Panc1 (cell line): ENCODE results near the gene AAMP. TPM values are rescaled to one million over a fixed set of nuclear protein-coding genes. Genes with fewer than 3 reads are reported as not detected.

Experiments used
- ATAC-seq: fragments of 200-7000 bp; cut with Tn5 transposase; 2 replicates; pipeline ENCODE4 v1.9.1; 2020; ENCODE audit warnings: mild to moderate bottlenecking, moderate library complexity
- BruUV-seq: library from RNA; stranded (reverse); fragments of 400-500 nt; replicated peaks from 2 replicates; lab custom pipeline; 2021; lab: Mats Ljungman, UMichigan
- CTCF ChIA-PET: fragments of 300-600 bp; sonication (Branson Sonifier 250); formaldehyde crosslinking; loops from one replicate; lab custom pipeline; 2022; ENCODE audit warnings: antibody characterized with exemption; lab: Charles Lee
- POLR2A ChIA-PET: fragments of 300-600 bp; sonication (Branson Sonifier 250); formaldehyde crosslinking; loops from one replicate; lab custom pipeline; 2022; ENCODE audit warnings: antibody characterized with exemption; lab: Charles Lee
- DNase-seq: peaks from one replicate; pipeline ENCODE4 v3.0.0-alpha.2; 2010; ENCODE audit warnings: low read depth, low spot score
- H3K27ac ChIP-seq: 2 replicates; pipeline ENCODE4 v1.5.1; 2011; ENCODE audit warnings: mild to moderate bottlenecking, low read length, inconsistent platforms
- H3K27me3 ChIP-seq: fragments of 200-500 bp; sonication (Bioruptor generic); 2 replicates; pipeline ENCODE4 v1.6.0; 2014; ENCODE audit warnings: low read length, inconsistent platforms; ENCODE audit not compliant: control insufficient read depth, insufficient read depth
- H3K36me3 ChIP-seq: fragments of 200-500 bp; sonication (Bioruptor generic); 2 replicates; pipeline ENCODE4 v1.5.1; 2014; ENCODE audit warnings: inconsistent platforms, mild to moderate bottlenecking, low read length, moderate library complexity; ENCODE audit not compliant: control insufficient read depth, insufficient read depth
- H3K4me1 ChIP-seq: 2 replicates; pipeline ENCODE4 v1.5.1; 2011; ENCODE audit warnings: inconsistent platforms, mild to moderate bottlenecking, low read length, moderate library complexity; ENCODE audit not compliant: control insufficient read depth, insufficient read depth
- H3K4me3 ChIP-seq, 2 experiments: 2 replicates each; pipeline ENCODE4 v1.5.1; 2011 to 2012; ENCODE audit warnings: low read depth in 2 of 2, low read length in 2 of 2, mild to moderate bottlenecking in 2 of 2, inconsistent platforms in 1 of 2, moderate library complexity in 1 of 2
- H3K9me3 ChIP-seq: fragments of 200-500 bp; sonication (Bioruptor generic); 2 replicates; pipeline ENCODE4 v1.5.1; 2014; ENCODE audit warnings: low read depth, mild to moderate bottlenecking, inconsistent platforms, low read length, moderate library complexity; ENCODE audit not compliant: control insufficient read depth, insufficient read depth
- POLR2AphosphoS5 ChIP-seq: IDR thresholded peaks from 2 replicates; pipeline ENCODE4 v1.6.1; 2012; ENCODE audit warnings: mild to moderate bottlenecking, low read depth, low read length, moderate library complexity
- SIN3A ChIP-seq: IDR thresholded peaks from 2 replicates; pipeline ENCODE4 v1.6.1; 2012; ENCODE audit warnings: low read depth, mild to moderate bottlenecking, low read length, moderate library complexity, borderline replicate concordance; ENCODE audit not compliant: insufficient read depth
- TCF7L2 ChIP-seq: IDR thresholded peaks from 2 replicates; pipeline ENCODE4 v1.6.1; 2011; ENCODE audit warnings: mild to moderate bottlenecking, low read depth, low read length, inconsistent platforms
- in situ Hi-C: cut with HindIII; loops from 2 replicates; pipeline ENCODE4 v1.10.0; 2016; ENCODE audit warnings: low sequenced_read_pairs, low pct_unique_long_range_greater_than_20kb
- intact Hi-C: fragments of 100-400 bp; cut with micrococcal nuclease; formaldehyde crosslinking; loops from one replicate; pipeline ENCODE4 v1.10.0; 2022; ENCODE audit not compliant: unreplicated experiment
- total RNA-seq: library from RNA; stranded (reverse); gene quantifications from one replicate; pipeline ENCODE4 v1.2.1, GENCODE V29; 2021; ENCODE audit not compliant: unreplicated experiment
- TF ChIP-seq, protein P1 (sequence below): fragments of 450-650 bp; IDR thresholded peaks from 2 replicates; pipeline ENCODE4 v1.5.1; 2017; ENCODE audit warnings: mild to moderate bottlenecking
- TF ChIP-seq, protein P2 (sequence below), 2 experiments: IDR thresholded peaks; 2 replicates each; pipeline ENCODE4 v1.6.1; 2011 to 2012; ENCODE audit warnings: low read depth in 2 of 2, control low read depth in 1 of 2, low read length in 1 of 2, mild to moderate bottlenecking in 1 of 2, moderate library complexity in 1 of 2; ENCODE audit not compliant: insufficient read depth in 1 of 2

Gene AAMP
- total RNA-seq, 1 experiment from 2014 or later, result 103 TPM

DNA sequence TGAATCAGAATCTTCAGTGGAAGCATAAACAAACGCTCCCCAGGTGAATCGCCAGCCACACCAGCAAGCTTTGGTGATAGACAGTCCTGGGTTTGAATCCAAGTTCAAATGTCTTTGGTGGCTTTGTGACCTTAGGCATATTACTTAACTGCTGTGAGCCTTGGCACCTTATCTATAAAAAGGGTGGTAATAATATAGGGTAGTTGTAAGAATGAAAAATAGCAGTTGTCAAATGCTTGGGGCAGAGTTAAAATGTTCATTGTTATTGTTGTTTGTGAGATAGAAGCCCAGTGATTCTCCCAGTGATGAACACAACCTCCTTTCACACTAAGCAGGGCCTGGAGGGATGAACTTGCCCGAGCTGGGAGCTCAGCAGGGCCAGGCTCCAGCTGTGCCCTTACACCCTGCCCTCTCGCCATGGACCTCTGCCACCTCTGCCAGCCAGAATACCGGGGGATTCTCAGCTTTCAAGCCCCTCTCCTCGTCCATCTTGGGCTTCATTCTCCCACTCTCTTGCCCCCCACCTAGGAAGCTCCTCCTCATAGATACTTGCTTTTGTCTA, 28.5 kb upstream of the AAMP start:
- Histone ChIP-seq H3K4me1 (peaks cover 10% of the 10 kb centered on the region), H3K4me3 (no peak overlapping the region), H3K27ac (no peak overlapping the region), H3K9me3 (no peaks in the 10 kb centered on the region), H3K27me3 (no peaks in the 10 kb centered on the region), H3K36me3 (no peaks in the 10 kb centered on the region)
- intact Hi-C loops (loop anchor here (10.0 kb wide), 1 partner anchor 166 kb away; no protein-coding TSS in a partner anchor), in situ Hi-C loops (no loop called here)
- no TSS peak for BruUV-seq
- POLR2A ChIA-PET, result no interaction called here
- TF ChIP-seq, protein P1, sequence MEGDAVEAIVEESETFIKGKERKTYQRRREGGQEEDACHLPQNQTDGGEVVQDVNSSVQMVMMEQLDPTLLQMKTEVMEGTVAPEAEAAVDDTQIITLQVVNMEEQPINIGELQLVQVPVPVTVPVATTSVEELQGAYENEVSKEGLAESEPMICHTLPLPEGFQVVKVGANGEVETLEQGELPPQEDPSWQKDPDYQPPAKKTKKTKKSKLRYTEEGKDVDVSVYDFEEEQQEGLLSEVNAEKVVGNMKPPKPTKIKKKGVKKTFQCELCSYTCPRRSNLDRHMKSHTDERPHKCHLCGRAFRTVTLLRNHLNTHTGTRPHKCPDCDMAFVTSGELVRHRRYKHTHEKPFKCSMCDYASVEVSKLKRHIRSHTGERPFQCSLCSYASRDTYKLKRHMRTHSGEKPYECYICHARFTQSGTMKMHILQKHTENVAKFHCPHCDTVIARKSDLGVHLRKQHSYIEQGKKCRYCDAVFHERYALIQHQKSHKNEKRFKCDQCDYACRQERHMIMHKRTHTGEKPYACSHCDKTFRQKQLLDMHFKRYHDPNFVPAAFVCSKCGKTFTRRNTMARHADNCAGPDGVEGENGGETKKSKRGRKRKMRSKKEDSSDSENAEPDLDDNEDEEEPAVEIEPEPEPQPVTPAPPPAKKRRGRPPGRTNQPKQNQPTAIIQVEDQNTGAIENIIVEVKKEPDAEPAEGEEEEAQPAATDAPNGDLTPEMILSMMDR, result no peak
- TF ChIP-seq SIN3A (no peak), POLR2AphosphoS5 (no peak), TCF7L2 (no peak)
- TF ChIP-seq, protein P2, sequence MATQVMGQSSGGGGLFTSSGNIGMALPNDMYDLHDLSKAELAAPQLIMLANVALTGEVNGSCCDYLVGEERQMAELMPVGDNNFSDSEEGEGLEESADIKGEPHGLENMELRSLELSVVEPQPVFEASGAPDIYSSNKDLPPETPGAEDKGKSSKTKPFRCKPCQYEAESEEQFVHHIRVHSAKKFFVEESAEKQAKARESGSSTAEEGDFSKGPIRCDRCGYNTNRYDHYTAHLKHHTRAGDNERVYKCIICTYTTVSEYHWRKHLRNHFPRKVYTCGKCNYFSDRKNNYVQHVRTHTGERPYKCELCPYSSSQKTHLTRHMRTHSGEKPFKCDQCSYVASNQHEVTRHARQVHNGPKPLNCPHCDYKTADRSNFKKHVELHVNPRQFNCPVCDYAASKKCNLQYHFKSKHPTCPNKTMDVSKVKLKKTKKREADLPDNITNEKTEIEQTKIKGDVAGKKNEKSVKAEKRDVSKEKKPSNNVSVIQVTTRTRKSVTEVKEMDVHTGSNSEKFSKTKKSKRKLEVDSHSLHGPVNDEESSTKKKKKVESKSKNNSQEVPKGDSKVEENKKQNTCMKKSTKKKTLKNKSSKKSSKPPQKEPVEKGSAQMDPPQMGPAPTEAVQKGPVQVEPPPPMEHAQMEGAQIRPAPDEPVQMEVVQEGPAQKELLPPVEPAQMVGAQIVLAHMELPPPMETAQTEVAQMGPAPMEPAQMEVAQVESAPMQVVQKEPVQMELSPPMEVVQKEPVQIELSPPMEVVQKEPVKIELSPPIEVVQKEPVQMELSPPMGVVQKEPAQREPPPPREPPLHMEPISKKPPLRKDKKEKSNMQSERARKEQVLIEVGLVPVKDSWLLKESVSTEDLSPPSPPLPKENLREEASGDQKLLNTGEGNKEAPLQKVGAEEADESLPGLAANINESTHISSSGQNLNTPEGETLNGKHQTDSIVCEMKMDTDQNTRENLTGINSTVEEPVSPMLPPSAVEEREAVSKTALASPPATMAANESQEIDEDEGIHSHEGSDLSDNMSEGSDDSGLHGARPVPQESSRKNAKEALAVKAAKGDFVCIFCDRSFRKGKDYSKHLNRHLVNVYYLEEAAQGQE (IDR thresholded peaks at IDR 0.05; ENCODE audit: insufficient read depth in 1 of 2, low read depth in 2 of 2, low read length in 1 of 2), result no peak
- ATAC-seq, result no peak
- CTCF ChIA-PET, result no interaction called here
- no peak for DNase-seq

- in situ Hi-C loops, result no loop called here
- POLR2A ChIA-PET, result no interaction called here
Observed at GRCh38 chr2:218296847-218297246, 26.9 kb upstream of the AAMP start.

More at GRCh38 chr2:218296847-218297246, 26.9 kb upstream of the AAMP start:
- H3K4me1 ChIP-seq, result peaks cover 16% of the 10 kb centered on the region
- no TSS peak for BruUV-seq
- CTCF ChIA-PET, result no interaction called here
- TF ChIP-seq, protein P2 (IDR thresholded peaks at IDR 0.05; ENCODE audit: insufficient read depth in 1 of 2, low read depth in 2 of 2, low read length in 1 of 2), result no peak
- TF ChIP-seq TCF7L2 (no peak), SIN3A (no peak)
- no peak overlapping the region for H3K4me3 ChIP-seq
- no peak for ATAC-seq
- DNase-seq, result no peak
- no peak overlapping the region for H3K27ac ChIP-seq
- no peaks in the 10 kb centered on the region for H3K36me3 ChIP-seq
- no peaks in the 10 kb centered on the region for H3K9me3 ChIP-seq
- intact Hi-C loops, result loop anchor here (10.0 kb wide), 1 partner anchor 168 kb away; no protein-coding TSS in a partner anchor
- no peaks in the 10 kb centered on the region for H3K27me3 ChIP-seq
